ENCODE results near the gene SRBD1.
A peak's percentile ranks its signal among the peaks of the same experiment; 100 is the strongest.

SRBD1 gene

GRCh38 chr2:45406621-45407020, 204.4 kb downstream of the SRBD1 start:
- no peak for DNase-seq

GRCh38 chr2:45404807-45405297, 206.2 kb downstream of the SRBD1 start:
- DNase-seq: no peak

DNA sequence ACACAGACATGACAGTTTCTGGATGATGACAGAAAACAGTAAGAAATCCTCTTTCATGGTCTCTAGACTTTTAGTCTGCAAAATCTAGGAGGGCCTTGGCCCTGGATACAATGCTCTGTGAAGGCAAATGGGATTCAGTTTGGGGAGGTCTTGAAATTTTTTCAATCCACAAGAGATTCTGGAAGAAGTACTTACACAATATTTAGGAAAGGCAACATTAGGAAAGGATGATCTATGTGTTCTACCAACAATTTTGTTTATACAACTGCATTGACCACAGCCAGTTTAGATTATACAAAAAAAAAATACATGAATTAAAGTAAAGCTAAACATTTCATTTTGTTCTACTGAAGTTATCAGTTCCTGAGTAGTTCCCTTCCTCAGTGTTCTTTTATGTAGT, 208.0 kb downstream of the SRBD1 start:
- DNase-seq: no peak

DNA sequence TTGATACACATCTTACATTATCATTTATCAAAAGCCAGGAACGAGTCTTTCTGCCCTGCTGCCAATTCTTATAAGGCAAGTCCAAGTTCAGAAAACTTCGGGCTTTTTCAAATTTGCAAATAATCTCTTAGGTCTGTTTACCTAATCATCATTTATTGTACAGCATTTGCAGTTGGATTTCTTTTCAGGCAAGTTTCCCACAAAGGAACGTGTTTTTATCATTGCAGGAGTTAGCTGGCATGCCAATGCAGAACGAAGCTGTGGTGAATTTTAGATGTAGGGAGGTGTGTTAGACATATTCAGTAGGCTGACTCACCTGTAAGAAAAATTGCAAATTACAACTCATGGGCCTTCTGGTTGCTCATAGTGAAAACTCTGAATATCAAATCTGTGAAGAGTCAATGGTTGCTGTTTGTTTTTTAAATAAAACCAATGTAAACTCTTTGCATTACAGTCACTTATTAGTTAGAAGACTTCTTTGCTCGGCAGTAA, 209.6 kb downstream of the SRBD1 start:
- no peak for DNase-seq

DNA sequence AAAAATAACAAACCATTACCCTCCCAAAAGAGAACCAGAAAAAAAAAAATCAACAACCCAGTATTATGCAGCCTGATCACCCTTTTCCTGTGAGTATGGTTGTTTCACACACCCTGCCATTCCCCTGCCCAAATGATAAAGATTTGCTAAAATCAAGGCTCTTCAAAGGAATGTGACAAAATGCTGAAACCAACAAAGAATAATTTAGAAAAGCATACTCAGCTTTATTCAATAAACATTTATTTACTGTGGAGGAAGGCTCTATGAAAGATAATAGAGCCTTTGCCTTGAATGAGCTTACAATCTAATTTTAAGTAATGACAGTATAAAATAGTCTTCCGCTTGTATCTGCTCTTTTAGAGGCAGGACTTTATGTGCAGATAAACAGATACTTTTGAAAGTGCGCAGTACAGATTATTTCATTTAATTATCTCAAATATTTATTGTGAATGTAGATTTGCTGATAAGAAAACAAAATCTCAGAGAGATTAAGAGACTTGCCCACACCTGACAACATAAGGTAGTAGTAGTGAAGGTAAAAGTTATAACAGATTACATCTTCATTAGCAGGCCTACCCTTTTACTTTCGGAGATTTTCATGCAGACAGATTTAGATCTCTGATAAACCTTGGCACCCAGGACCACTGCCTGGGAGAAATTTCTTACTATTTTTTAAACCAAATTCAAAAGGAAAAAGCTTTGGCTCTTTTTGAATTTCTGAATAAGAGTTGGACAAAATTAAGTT, 211.9 kb downstream of the SRBD1 start:
- DNase-seq: no peak

DNA sequence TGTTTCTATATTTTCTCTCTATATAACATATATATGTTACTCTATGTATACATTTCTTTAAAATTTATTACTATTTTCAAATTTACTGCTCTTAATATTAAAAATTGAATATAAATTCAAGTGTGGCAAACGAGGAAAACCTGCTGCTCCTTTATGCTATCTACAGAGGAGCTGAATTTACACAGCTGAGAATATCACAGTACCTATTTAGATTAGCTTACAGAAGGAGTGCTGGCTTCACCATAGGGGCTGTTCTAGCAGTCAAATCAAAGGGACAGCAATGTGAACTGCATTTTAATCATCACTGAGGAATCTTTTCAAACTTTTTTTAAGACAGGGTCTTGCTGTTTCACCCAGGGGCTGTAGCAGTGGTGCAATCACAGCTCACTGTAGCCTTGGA, 213.8 kb downstream of the SRBD1 start:
- DNase-seq: no peak

DNA sequence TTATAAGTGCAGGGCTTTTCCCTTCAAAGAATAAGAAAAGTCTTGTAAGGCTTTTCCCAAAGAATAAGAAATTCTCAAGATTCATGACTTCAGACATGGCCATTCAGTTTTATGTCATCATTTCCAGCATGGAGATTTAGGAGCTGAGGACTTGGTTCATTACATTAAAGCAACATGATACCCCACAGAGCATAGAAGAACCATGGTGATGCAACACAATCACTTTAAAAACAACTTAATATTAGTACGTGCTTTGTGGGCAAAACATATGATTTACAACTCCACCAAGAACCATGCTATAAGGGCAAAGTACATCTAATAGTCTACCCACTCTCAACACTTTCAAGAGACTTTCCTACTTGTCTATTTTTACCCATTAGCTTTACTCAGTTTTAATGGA, 214.4 kb downstream of the SRBD1 start:
- DNase-seq: no peak

GRCh38 chr2:45394842-45395241, 216.2 kb downstream of the SRBD1 start:
- DNase-seq: no peak

DNA sequence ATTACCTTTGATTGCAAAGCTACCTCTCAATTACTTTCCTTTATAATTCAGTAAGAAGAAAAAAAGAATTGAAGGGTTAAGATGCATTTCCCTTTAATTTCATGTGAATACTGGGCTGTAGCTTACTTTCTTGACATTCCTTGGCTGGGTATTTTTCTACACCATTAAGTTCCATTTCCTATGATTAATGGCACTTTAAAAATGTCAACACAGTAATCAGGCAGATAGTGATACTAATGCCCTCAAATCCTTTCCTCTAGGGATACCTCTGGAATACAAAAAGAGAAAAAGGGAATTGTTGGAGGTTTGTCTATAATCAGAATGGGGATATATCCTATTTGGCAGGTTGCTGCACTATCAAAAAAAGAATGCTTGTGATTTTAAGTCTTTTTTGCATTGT, 216.9 kb downstream of the SRBD1 start:
- no peak for DNase-seq

- no peak for DNase-seq
These were observed 219.2 kb downstream of the SRBD1 start for GRCh38 chr2:45391866-45392265.

GRCh38 chr2:45390861-45391260, 220.2 kb downstream of the SRBD1 start:
- no peak for DNase-seq

DNA sequence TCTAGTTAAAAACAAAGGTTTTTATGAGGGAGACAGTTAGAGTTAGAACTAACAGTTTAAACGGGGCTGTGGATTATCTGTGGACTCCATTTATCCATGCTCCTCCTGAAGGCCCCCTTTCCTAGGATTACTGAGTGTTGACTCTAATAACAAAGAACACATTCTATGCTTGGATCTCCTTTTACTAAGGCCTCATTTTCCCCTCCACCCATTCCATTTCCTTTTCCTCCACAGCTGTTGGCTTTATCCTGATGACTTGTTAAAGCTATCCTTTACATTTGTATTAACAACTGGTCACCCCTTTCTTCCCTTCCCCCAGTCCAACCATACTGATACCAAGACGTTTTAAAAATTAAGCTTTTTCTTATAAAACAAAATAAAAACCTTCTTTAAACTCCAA, 220.6 kb downstream of the SRBD1 start:
- DNase-seq: no peak

DNA sequence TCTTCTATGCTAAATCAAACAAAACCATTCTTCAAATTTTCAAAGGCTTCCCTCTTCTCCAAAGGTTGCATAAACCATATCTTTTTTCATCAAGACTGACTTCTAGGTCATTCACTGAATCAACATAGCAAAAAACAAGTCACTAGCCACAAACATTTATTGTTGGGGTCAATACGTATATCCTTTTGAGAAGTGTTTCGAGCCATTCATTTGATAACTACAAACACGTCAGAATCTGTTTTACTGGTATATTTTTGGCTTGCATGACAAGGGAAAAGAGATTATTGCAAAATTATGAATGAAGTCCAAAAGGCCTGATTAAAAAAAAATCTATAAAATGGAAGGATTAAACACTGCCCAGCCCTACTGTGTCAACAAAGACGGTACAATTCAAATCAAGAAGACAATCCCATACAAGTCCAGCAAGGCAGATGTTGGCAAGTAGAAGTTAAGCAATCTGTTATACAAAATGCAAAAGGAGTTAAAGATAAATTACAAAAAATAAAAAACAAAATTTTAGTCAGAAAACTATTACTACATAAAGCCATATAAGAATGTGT, 222.4 kb downstream of the SRBD1 start:
- DNase-seq: no peak

GRCh38 chr2:45382744-45383143, 228.3 kb downstream of the SRBD1 start:
- no peak for DNase-seq

GRCh38 chr2:45380131-45380836, 230.8 kb downstream of the SRBD1 start:
- DNase-seq: no peak

DNA sequence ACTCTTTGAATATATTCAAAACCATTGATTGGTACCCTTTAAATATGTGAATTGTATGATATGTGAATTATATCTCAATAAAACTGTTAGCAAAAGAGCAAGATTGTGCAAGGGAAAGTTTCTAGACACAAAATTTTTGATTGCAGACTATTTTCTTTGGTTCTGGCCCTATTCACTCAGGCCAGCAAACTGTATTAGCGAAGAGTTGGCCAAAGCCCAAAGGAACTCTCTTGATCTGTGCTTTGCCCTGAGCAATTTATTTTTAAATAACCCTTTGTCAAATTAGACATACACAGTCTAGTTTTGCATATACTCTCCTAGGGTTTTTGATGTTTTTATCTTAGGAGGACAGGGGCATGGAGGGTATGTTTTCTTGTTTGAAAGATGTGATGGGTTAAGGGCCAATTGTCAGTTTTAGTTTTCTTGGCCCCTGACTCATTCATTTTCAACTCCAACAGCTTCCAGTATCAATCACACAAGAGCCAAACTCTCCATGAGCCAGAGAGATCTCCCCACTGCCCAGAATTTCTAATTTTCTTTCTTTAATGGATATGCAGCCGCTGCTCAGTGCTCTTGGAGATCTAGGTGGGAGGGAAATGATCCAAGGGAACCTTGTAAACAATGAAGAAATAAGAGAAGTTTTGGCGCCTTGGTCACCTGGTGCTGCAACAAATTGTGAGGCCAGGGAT, 231.5 kb downstream of the SRBD1 start:
- DNase-seq: no peak

- no peak for DNase-seq
These were observed 237.5 kb downstream of the SRBD1 start for GRCh38 chr2:45373534-45373933.

GRCh38 chr2:45370369-45370768, 240.7 kb downstream of the SRBD1 start:
- DNase-seq: peak; percentile 77

GRCh38 chr2:45368792-45369191, 242.3 kb downstream of the SRBD1 start:
- DNase-seq: no peak

GRCh38 chr2:45361666-45362065, 249.4 kb downstream of the SRBD1 start:
- DNase-seq: no peak

DNA sequence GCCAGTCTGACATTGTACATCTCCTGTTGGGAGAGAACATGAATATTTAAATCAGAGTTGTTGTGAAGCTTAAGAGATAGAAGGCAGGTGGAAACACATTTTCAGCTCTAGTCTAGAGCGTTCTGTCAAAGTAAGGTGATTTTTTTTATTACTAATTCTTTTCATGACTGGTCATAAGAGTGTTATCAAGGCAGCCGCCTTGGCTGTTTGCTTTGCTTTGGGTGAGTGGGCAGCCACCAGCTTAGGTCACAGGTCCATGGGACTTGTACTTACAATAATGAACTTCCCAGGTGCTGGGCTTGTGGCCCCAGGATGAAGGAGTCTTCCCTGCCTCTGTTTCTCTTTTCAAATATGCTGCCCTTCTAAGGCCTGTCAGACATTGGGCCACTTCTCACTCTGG, 256.3 kb downstream of the SRBD1 start:
- DNase-seq: no peak

DNA sequence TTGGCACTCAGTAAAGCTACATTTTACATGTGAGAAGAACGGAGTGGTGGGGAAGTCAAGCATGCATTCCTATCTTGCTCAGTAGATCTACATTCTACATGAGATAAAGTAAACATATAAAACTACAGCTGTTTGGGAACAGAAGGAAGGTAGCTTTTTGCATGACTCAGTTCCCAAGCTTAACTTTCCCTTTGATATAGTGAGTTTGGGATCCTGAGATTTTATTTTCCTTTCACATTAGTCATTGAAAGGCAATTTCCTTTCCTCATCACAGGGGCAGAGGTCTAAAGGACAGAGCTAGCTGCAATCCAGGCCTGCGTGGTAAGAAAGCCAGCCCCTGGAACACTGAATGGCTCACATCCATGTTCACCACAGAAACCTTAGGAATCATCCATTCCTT, 257.2 kb downstream of the SRBD1 start:
- no peak for DNase-seq

GRCh38 chr2:45352506-45352905, 258.6 kb downstream of the SRBD1 start:
- no peak for DNase-seq
